Brain microvascular endothelial cell (primary cell): Measurements from ENCODE around the gene SPECC1L.

ENCODE experiments used
- DNase-seq: peaks from one replicate; pipeline ENCODE4 v3.0.0-alpha.2; 2020
- H3K27ac ChIP-seq: fragments of 250-450 bp; sonication (Bioruptor Pico); 2 replicates; pipeline ENCODE4 v1.5.1; 2020; ENCODE audit warnings: mild to moderate bottlenecking, moderate library complexity
- H3K27me3 ChIP-seq: fragments of 250-450 bp; sonication (Bioruptor Pico); replicated peaks from 2 replicates; pipeline ENCODE4 v1.5.1; 2020; ENCODE audit warnings: mild to moderate bottlenecking
- H3K36me3 ChIP-seq: fragments of 250-450 bp; sonication (Bioruptor Pico); replicated peaks from 2 replicates; pipeline ENCODE4 v1.5.1; 2020; ENCODE audit warnings: mild to moderate bottlenecking
- H3K4me3 ChIP-seq: 2 replicates; pipeline ENCODE4 v1.5.1; 2011; ENCODE audit warnings: low read depth, mild to moderate bottlenecking, control low read depth, low read length, moderate library complexity
- CTCF ChIP-seq: IDR thresholded peaks from 2 replicates; pipeline ENCODE4 v1.5.1; 2011; ENCODE audit warnings: low read depth, mild to moderate bottlenecking, moderate library complexity, low read length, control low read depth, inconsistent platforms; ENCODE audit errors: missing control alignments
- in situ Hi-C: cut with HindIII; loops from 2 replicates; pipeline ENCODE4 v1.10.0; 2017; ENCODE audit warnings: low sequenced_read_pairs, low pct_ligation_motif_present

The SPECC1L gene, protein sequence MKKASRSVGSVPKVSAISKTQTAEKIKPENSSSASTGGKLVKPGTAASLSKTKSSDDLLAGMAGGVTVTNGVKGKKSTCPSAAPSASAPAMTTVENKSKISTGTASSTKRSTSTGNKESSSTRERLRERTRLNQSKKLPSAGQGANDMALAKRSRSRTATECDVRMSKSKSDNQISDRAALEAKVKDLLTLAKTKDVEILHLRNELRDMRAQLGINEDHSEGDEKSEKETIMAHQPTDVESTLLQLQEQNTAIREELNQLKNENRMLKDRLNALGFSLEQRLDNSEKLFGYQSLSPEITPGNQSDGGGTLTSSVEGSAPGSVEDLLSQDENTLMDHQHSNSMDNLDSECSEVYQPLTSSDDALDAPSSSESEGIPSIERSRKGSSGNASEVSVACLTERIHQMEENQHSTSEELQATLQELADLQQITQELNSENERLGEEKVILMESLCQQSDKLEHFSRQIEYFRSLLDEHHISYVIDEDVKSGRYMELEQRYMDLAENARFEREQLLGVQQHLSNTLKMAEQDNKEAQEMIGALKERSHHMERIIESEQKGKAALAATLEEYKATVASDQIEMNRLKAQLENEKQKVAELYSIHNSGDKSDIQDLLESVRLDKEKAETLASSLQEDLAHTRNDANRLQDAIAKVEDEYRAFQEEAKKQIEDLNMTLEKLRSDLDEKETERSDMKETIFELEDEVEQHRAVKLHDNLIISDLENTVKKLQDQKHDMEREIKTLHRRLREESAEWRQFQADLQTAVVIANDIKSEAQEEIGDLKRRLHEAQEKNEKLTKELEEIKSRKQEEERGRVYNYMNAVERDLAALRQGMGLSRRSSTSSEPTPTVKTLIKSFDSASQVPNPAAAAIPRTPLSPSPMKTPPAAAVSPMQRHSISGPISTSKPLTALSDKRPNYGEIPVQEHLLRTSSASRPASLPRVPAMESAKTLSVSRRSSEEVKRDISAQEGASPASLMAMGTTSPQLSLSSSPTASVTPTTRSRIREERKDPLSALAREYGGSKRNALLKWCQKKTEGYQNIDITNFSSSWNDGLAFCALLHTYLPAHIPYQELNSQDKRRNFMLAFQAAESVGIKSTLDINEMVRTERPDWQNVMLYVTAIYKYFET

GRCh38 chr22:24270556-24271385 is at the start of gene SPECC1L:
SPECC1L (plus strand) TSS chr22:24270831; CDS start chr22:24302232, 31,401 bp downstream.
- in situ Hi-C loops = no loop called here
- no peak for TF ChIP-seq CTCF

DNA sequence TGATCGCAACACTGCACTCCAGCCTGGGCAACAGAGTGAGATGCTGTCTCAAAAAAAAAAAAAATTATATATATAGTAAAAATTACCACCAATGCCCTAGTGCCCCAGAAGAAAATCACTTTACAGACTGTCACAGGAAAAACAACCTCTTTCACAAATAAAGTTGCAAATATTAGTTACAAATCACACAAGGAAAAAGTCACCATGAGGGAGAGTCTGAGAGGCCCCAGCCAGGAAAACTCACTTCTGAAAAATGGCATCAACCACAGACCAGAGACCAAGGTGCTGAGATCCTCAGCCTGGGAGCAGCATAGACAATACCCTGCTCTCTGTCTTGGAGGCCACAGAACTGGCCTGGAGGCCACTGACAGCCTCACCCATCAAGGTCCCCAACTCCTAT is 46.2 kb upstream of the SPECC1L start:
- Histone ChIP-seq H3K4me3 (no peak overlapping the region), H3K27me3 (no peaks in the 10 kb centered on the region), H3K36me3 (peaks cover 86% of the 10 kb centered on the region), H3K27ac (no peak overlapping the region)
- DNase-seq = no peak
- TF ChIP-seq CTCF = no peak
- in situ Hi-C loops = no loop called here

More at GRCh38 chr22:24270556-24271385, at the start of gene SPECC1L:
- peak within 1 kb of the TSS; percentile 98 for H3K4me3 ChIP-seq
- peak within 1 kb of the TSS; percentile 68 for H3K27ac ChIP-seq
- no peaks in the 10 kb centered on the region for H3K27me3 ChIP-seq
- H3K36me3 ChIP-seq = no peaks in the 10 kb centered on the region
- peak; percentile 87 for DNase-seq

- Histone ChIP-seq H3K27ac (no peak overlapping the region), H3K27me3 (no peaks in the 10 kb centered on the region), H3K4me3 (no peak overlapping the region), H3K36me3 (peaks cover 83% of the 10 kb centered on the region)
- DNase-seq = no peak
- no peak for TF ChIP-seq CTCF
- in situ Hi-C loops = no loop called here
Observed at GRCh38 chr22:24225044-24225601, 45.5 kb upstream of the SPECC1L start.

- Histone ChIP-seq H3K27ac (no peak overlapping the region), H3K36me3 (peaks cover 79% of the 10 kb centered on the region), H3K27me3 (no peaks in the 10 kb centered on the region), H3K4me3 (no peak overlapping the region)
- DNase-seq = no peak
- TF ChIP-seq CTCF = no peak
- in situ Hi-C loops = no loop called here
Observed at GRCh38 chr22:24225951-24226350, 44.7 kb upstream of the SPECC1L start.
